NCI-H748 treated with DMSO at 0.1 percent for 48 hours (cell line): Measurements from ENCODE around the gene ATP13A2.

ENCODE experiments used
- DNase-seq: peaks from one replicate; lab custom pipeline; 2025; lab: John Stamatoyannopoulos, UW

The ATP13A2 gene

DNA sequence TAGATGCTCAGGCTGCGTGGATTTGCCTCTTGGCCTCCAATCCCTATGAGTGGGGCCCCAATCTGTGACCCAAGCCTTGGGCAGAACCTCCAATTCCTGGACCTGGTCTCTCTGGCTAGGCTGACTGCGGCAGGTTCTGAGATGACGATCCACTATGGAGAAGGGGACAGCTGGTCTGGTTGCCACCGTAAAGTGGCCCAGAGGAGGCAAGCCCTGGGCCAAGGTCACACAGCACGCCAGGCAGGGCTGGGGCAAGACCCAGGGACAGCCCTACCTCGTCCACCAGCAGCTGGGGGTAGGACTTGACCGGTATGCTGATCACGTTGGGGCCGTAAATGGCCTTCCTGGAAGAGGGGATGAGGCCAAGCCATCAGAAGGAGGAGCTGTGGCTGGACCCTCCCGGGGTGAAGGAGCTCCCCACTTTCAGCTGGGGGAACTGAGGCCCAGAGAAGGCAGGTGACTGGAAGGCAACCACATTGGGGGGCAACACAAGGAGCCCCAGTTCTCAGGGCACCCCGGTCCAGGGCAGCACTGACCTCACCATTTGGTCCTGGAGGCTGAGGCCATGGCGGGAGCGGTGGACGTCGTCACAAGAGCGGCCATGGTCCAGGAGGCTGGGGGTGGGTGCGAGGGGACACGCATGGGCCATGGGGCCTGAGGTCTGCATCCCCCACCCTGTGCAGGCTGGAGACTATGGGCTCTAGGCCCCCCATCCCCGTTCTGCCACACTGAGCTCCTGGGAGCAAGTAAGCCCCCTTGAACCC lies 9.8 kb downstream of the ATP13A2 start:
- DNase-seq = no peak

DNA sequence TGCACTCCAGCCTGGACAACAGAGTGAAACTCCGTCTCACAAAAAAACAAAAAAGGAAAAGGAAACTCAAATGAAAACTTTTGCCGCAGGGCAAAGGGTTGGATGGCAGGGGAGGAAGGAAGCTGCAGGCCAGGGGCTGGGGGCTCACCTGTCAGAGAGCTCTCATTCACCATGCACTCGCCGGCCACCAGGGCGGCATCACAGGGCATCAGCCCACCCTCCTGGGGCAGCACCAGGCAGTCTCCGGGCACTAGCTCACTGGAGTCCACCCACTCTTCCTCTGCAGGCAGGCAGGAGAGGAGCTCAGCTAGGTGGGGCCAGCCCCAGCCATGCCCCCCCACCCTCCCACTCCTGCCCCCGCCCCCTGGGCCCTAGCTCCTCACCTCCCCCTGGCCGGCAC lies 11.9 kb downstream of the ATP13A2 start:
- no peak for DNase-seq

DNA sequence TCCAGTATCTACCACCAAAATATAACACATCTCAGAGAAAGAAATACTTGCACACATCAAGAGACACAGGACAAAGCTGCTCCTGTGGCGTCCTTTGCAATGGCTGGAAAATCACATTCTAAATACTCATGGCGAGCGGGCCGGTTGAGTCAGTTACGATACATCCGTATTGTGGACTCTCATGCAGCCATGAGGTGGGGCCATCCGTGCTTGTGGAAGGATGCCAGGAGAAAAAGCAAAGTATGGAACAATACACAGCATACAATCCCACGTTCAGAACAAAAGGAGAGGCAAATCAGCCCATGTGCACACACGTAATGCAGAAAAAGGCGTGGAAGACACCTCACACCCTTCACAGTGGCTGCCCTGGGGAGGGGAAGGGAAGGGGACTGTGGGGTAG lies 13.1 kb downstream of the ATP13A2 start:
- DNase-seq = no peak

DNA sequence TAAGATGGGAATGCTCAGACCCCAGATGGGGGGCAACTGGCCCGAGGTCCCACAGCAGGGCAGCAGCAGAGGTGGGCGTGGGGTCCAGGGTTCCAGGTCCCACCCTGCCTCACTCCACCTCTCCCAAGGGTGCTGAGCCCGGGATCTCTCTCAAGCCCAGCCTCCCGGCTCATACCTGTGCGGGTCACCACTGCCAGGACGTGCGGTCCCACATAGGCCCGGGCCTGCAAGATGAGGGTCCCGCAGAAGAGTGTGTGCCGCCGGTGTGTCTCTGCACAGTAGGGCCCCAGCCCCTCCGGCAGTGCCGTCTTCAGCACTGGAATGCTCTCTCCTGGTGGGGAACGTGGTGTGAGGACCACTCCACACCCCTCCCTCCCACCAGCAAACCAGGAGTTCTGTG lies 14.9 kb downstream of the ATP13A2 start:
- DNase-seq = no peak

DNA sequence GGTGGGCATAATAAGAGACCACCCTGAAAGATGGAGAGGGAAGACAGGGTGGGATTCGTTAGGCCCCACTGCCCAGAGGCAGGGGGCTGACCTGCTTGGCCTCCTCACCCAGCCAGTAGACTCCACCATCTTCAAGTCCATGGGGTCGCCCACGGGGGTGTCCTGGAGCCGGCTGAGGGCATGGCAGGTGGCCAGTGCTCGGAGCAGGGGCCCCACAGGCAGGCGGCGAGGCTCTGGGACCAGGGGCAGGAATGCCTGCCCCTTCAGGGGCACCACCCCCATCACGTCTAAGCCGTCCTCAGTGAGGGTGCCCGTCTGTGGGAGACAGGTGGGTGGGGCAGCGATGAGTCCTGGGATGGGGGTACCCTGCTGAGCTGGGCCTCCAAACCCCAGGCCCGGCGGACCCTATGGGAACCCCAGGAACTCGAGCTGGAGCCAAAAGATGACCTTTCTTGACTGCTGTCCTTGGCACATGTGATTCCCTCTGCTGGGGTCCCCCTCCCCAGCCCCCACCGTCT lies 18.1 kb downstream of the ATP13A2 start:
- DNase-seq = no peak

DNA sequence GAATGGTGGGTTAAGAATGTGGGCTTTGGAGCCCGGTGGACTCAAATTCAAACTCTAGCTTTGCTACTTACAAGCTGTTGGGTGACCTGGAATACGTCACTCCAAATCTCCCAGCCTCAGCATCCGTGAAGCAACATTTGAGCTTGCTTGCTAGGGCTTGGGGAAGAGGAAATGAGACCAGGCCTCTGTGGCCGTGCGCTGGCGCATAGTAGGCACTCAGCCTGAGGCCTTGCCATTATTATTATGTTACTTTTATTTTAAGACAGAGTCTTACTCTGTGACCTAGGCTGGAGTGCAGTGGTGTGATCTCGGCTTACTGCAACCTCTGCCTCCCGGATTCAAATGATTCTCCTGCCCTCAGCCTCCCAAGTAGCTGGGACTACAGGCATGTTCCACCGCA lies 19.1 kb downstream of the ATP13A2 start:
- no peak for DNase-seq

DNA sequence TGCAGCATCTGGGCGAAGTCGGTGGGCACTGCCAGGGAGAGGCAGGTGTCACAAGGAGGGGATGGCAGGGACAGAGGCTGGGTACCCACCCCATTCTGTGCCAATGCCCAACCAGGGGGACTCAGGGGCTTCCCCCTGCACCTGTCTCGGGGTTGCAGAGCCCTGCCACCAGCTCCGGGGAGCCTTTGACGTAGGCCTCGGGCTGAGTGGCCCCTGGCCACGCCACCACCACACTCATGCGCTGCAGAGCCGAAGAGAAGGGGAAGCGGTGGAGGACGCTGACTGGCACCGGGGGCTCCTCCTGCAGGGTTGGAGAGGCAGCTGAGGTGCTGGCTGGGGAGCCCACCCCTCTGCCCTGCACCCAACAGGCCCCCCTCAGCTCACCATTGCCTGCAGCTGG lies 19.6 kb downstream of the ATP13A2 start:
- no peak for DNase-seq

DNA sequence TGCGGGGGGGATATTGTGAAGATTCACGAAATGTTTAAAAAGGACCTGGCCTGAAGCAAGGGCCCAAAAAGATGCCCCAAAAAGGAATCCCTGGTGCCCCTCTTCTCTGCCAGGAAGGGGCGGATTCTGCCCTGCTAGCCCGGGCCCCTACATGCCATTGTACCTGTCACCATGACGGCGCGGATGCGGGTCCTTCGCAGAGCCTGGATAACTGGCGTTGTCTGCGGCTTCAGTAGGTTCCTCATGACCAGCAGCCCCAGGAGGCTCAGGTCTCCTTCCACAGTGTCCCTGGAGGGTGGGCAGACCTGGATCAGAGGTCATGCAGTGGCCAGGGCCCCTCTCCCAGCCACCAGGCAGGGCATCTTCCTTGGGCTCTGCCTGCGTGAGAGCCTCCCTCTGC lies 20.2 kb downstream of the ATP13A2 start:
- no peak for DNase-seq

DNA sequence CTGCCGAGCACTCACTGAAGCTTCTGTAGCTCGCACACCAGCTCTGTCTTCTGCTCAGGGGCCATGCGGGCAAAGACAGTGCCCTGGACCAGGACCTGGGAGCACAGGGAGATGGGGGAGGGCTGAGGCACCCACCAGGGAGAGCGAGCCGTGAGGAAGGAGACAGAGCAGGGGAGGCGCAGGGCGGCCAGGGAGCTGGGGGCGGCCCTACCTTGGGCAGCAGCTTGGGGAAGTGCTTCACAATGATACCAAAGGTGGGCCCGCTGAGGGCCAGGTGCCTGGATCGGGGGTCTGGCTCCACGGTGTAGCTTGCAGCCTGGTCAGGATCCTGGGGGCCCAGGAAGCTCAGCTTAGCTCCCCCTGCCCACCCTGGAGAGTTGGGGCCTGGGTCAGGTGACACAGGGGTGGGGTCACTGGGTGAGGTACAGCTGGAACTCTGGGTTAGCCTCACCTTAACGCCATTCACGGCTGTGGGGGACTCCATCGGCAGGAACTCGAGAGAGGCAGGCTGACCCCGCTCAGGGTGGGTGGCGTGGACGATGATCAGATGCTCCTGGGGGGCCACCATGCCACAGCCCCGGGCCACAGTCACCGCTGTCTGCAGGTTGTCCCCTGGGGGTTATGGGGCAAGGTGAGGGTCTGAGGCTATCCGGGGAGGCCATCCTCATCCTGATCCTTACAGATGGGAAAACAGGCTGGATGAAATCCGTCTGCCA lies 21.9 kb downstream of the ATP13A2 start:
- DNase-seq = no peak

DNA sequence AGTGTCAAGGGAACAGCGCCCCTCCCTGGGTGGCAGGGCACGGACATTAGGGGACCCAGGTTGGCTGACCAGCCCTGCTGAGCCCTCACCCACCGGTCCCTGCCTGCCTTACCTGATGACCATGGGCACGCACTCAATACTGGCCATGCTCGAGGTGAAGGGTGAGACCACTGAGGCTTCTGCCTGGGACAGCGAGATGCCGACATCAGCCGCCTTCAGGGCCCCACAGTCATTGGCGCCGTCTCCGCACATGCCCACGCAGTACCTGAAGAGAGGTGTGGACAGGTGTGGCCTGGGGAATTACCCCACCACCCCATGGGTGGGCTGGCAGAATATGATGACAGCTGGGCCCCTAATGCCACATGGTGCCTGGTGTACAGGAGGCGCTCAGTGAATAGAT lies 23.5 kb downstream of the ATP13A2 start:
- DNase-seq = no peak

DNA sequence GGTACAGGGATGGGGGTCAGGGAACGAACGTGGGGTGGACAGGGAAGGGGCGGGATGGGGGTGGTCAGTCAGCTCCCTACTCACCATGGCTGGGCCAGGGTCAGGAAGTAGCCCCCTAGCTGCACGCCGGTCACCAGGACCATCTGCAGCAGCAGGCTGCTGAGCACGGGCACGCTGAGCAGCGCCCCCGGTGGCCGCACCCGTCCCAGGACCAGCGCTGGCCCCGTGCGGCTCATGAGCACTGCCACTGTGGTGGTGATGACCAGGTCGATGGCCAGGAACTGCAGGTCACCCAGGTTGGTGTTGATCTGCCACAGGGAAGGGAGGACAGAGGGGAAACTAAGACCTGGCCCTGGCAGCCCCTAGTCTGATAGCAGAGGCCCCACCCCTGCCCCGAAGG lies 24.8 kb downstream of the ATP13A2 start:
- no peak for DNase-seq

DNA sequence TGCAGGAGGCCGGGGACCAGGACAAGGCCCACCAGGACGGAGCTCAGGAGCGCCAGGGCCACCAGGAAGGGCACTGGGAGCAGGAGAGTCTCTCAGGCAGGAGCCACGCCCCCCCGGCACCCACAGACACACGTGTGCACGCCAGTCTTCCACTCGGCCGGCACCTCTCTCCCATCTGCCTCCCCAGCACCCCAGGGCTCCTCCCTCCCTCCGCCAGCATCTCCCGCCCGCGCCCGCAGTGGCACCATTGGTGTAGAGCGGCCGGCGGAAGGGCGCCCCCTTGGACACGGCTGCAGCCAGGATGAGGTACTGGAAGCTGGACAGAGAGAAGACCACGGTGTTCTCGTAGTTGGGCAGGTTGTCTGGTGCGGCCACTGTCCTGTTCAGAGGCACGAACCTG lies 25.2 kb downstream of the ATP13A2 start:
- DNase-seq = no peak

DNA sequence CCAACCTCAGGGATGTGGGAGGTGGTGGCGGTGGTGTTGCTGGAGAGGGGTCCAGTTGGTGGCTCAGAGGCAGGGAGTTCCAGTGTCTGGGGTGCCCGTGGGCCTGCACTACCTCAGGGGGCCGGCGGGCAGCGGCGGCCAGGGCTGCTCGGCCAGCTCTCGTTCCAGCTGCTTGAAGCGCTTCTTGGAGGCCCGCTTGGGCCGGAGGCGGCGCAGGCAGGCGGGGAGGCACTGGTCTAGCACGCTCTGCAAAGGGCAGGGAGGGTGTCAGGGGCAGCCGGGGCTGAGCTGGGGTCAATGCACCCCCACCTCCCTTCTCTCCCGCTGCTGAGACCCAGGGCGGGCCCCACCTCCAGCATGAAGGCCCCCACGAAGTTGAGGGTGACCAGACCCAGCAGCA lies 25.6 kb downstream of the ATP13A2 start:
- DNase-seq = no peak

DNA sequence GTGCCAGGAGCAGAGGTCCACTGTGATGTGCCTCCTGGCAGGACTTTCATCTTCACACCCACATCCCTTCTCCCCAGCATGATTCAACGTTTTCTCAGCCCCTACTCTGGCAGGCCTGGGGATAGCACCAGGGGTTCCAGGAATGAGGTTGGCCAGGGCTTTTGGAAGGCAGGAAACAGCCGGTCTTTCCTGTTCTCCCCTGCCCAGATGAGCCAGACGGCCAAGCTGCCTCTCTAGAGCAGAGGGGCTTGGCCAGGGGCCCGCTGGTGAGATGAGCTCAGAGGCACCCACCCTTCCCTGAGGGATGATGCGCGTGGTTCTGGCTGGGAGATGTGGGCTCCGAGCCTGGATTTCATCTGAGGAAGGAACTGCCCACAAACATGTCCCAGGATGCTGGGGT lies 27.0 kb downstream of the ATP13A2 start:
- DNase-seq = no peak

DNA sequence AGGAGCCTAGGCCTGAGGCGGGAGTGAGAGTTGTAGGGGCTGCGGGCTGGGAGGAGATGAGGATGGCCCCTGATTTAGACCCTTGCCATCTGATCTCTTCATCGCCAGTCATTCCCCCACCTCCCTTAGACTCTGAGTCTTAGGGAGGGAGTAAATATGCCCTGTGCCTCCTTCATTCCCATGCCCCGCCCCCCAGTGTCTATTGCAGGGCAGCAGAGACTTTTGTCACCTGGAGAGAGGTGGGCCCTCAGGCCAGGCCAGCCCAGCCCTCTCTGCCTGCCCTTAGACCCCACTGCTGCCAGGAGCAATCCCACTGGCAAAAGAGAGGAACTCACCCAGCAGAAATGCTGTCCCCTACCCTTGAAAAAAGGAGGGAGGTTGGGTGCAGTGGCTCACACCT lies 28.1 kb downstream of the ATP13A2 start:
- no peak for DNase-seq

DNA sequence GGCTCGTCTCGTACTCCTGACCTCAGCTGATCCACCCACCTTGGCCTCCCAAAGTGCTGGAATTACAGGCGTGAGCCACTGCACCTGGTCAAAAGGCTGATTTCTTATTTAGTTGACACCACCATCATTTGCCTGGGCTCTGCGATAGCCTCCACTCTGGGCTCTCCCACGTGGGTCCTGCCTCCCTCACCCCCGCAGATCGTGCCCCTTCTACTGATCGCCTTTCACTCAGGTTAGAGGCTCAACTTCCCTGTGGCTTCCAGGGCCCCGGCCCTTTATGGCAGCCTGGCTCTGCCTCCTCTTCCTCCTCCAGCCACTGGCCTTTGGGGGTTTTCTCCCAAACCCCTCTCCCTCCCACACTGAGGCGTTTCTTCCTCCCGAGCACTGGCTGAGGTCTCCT lies 28.8 kb downstream of the ATP13A2 start:
- no peak for DNase-seq

DNA sequence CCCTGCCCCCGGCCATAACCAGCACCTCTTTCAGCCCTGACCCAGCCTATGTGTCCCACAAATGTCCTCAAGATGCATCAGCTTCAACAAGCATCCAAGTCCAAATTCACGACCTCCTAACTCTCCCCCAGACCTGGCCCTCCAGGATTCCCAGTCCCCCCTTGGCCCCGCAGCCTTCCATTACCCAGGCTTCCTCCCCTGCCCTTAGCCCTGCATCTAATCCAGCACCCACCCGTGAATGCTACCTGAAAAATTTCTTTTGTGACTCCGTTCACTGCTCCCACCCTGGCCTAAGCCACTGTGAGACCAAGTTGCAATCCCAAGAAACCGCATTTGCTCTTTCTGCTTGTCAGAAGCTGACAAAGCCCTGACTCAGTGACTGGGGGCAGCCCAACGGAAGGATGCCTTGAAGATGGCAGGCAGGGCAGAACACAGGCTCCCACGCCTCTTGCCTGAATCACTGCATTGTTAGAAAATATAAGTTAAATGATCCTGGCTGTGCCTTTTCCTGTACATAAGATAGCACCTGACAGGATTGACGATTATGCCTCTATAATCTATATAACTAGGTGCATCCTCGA lies 30.4 kb downstream of the ATP13A2 start:
- no peak for DNase-seq

DNA sequence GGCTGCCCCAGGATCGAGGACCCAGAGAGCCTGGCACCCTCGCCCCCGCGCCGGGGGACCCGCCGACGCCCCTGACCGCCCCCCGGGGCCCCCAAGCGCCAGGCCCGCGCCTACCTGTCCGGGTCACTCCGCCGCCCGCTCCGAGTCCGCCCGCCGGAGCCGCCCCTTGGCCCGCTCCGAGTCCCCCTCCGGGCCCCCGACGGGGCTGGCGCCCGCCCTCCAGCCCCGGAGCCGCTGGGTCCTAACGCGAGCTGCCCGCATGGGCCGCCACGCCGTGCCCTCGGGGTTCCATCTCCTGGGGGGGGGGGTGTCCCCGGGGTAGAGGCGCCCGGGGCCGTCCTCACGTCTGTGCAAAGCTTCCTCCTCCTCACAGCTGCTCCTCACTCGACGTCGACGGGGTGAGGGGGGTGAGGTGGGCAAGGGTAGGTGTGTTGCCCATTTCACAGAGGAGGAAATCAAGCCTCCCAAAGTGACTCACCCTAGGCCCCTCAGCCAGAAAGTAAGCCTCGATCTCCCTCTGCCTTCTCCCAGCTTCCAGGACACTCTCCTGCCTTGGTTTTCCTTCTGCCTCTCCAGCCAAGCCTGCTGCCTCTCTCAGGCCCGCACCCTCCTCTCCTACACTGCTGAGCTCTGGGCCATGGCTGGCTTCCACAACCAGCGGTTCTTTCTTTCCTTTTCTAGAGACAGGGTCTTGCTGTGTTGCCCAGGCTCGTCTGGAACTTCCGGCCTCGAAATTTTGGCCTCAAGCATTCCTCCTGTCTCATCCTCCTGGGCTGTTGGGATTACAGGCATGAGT lies 31.1 kb downstream of the ATP13A2 start, which contains the start of gene MFAP2:
MFAP2 (minus strand) TSS at position 148 of the 796 bp plus-strand sequence. CDS start 2,347 bp downstream, outside the sequence.
- DNase-seq = no peak

DNA sequence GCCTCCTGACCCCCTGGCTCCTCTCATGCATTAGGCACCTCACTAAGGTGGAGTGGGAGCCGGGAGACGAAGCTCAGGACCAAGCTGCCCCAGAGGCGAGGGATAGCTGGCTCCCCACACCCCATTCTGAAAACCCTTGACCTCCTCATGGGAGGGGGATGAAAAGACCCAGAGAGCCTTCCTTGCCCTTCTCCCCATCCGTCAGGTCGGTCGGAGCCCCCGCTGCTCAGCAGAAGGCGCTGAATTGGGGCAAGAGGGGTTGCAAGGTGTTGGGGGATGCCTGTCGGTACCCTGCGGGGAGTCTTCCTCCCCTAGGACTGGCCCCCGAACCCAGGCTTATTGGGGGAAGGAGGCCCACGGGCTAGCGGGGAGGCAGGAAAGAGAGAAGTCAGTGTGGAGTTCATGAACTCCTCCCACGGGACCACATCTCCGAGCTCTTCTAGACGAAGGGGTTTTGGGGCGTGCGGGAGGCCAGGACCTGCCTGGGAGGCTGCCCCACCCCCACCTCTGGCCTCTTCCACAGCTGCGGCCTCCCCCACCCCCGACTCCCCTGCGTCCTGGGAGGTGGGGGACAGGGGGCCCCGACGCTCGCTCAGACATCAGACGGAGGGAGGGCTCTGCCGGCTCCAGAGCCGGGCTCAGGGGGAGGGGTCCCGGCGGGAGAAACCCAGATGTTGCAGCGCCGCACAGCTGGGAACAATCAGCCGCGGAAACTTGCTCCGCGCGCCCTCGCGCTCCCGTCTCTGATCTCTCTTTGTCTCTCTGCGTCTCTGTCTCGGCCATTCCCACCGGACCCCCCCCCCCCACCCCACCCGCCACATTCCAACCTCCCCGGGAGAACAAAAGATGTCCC lies 32.0 kb downstream of the ATP13A2 start:
- no peak for DNase-seq

DNA sequence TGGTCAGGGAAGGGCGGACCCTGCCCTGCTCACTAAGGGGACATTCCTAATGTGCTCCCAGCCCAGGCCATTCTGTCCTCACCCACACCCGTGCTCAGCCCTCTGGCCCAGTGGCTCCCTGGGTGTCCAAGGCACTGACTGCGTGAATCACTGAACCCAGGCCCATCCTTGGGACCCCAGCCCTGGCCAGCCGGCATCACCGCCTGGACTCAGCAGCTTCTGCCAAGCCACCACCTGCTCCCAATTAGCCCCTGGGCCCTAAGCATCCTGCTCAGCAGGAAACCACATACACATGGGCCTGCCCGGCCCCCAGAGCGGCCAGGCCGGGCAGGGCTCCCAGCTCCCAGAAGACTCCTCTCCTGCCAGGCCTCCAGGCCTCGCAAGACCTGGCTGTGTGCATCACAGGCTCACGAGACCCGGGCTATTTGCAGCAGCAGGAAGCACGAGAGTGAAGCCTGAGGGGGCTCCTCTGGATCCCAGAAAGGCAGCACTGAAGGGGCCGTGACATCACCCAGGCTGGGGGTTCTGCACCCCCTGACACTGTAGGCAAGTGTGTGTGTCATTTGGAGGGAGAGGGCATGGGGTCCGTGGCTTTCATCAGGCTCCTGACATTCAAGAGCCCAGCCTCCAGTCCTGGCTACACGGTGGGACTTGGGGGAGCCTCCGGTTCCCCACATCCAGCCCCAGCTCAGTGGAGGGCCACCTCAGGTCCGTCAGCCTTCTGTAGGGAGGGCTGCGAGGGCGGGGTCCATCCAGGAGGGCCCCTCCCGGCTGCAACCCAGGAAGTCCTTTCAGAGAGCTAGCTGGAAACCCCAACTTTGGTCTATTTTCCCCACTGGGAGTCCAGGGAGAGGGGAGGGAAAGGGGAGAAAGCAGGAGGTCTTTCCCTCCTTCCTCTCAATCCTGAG lies 32.9 kb downstream of the ATP13A2 start:
- no peak for DNase-seq
